OCI-M1 (cell line): ENCODE measurements around the gene ZNF341.

Source experiments
- DNase-seq: peaks from one replicate; lab custom pipeline; 2025; lab: John Stamatoyannopoulos, UW

ZNF341 gene

GRCh38 chr20:33702861-33703260, 28.9 kb upstream of the ZNF341 start:
- no peak for DNase-seq

- no peak for DNase-seq
Observed at GRCh38 chr20:33703498-33704137, 28.2 kb upstream of the ZNF341 start.

GRCh38 chr20:33704197-33704924, 27.4 kb upstream of the ZNF341 start:
- DNase-seq = no peak

- DNase-seq = no peak
Observed at GRCh38 chr20:33707668-33708067, 24.1 kb upstream of the ZNF341 start.

GRCh38 chr20:33709398-33709797, 22.4 kb upstream of the ZNF341 start:
- peak; percentile 28 for DNase-seq

GRCh38 chr20:33709905-33710541, 21.8 kb upstream of the ZNF341 start:
- DNase-seq = no peak

GRCh38 chr20:33710681-33711445, 20.9 kb upstream of the ZNF341 start:
- DNase-seq = no peak

GRCh38 chr20:33711446-33711738, 20.4 kb upstream of the ZNF341 start:
- DNase-seq = no peak

GRCh38 chr20:33713865-33714367, 17.9 kb upstream of the ZNF341 start:
- DNase-seq = no peak

- no peak for DNase-seq
Observed at GRCh38 chr20:33716498-33716897, 15.3 kb upstream of the ZNF341 start.

GRCh38 chr20:33719277-33719988, 12.4 kb upstream of the ZNF341 start:
- no peak for DNase-seq

GRCh38 chr20:33719989-33720709, 11.6 kb upstream of the ZNF341 start, which contains the start of gene PXMP4:
Gene PXMP4, minus strand, starts transcription at chr20:33720310. Its CDS starts 103 bp downstream, at chr20:33720207.
- peak; percentile 98 for DNase-seq

- DNase-seq = no peak
Observed at GRCh38 chr20:33721391-33722140, 10.2 kb upstream of the ZNF341 start.

- DNase-seq = no peak
Observed at GRCh38 chr20:33724439-33725094, 7.2 kb upstream of the ZNF341 start.

GRCh38 chr20:33725607-33726264, 6.1 kb upstream of the ZNF341 start:
- DNase-seq = no peak

- DNase-seq = no peak
Observed at GRCh38 chr20:33727115-33727479, 4.7 kb upstream of the ZNF341 start.

- no peak for DNase-seq
Observed at GRCh38 chr20:33727806-33728205, 4.0 kb upstream of the ZNF341 start.

GRCh38 chr20:33728463-33728862, 3.3 kb upstream of the ZNF341 start:
- no peak for DNase-seq

- DNase-seq = no peak
Observed at GRCh38 chr20:33729101-33729500, 2.7 kb upstream of the ZNF341 start.
